Naive B cell (primary cell): ENCODE data around the gene LMO2. TPM values are rescaled to one million over a fixed set of nuclear protein-coding genes. Genes with fewer than 3 reads are reported as not detected.
"Not testable (repeated sequence)": the region's sequence is repeated elsewhere in the genome, so short reads cannot be mapped to it uniquely, and the experiment has no call there.

Source experiments
- ATAC-seq, 2 donors: fragments of 150-1000 bp; cut with Tn5 transposase; 2 replicates each; pipeline ENCODE4 v1.10.0; 2021; ENCODE audit warnings: low read depth in 2 of 2, mild to moderate bottlenecking in 2 of 2, moderate library complexity in 2 of 2
- DNase-seq: peaks from one replicate; pipeline ENCODE4 v3.0.0; 2022
- H3K27ac Mint-ChIP-seq, 6 donors: one replicate each; pipeline ENCODE4 v1.8.0; 2020 to 2022; ENCODE audit warnings: mild to moderate bottlenecking in 6 of 6, mixed read lengths in 6 of 6, moderate library complexity in 5 of 6, inconsistent platforms in 2 of 6
- H3K27me3 Mint-ChIP-seq, 3 donors: one replicate each; pipeline ENCODE4 v1.8.0; 2021 to 2022; ENCODE audit warnings: mixed read lengths in 3 of 3, mild to moderate bottlenecking in 1 of 3
- H3K36me3 Mint-ChIP-seq, 2 donors: one replicate each; pipeline ENCODE4 v1.8.0; 2020 to 2022; ENCODE audit warnings: mixed read lengths in 2 of 2, inconsistent platforms in 1 of 2, mild to moderate bottlenecking in 1 of 2
- H3K4me1 Mint-ChIP-seq, 3 donors: one replicate each; pipeline ENCODE4 v1.8.0; 2020 to 2022; ENCODE audit warnings: mixed read lengths in 3 of 3, inconsistent platforms in 1 of 3, mild to moderate bottlenecking in 1 of 3, moderate library complexity in 1 of 3
- H3K4me3 Mint-ChIP-seq, 8 donors: one replicate each; pipeline ENCODE4 v1.8.0; 2020 to 2022; ENCODE audit warnings: mild to moderate bottlenecking in 8 of 8, mixed read lengths in 8 of 8, moderate library complexity in 8 of 8, inconsistent platforms in 2 of 8
- H3K9me3 Mint-ChIP-seq, 7 donors: one replicate each; pipeline ENCODE4 v1.8.0; 2020 to 2022; ENCODE audit warnings: mixed read lengths in 7 of 7, mild to moderate bottlenecking in 5 of 7, inconsistent platforms in 2 of 7, moderate library complexity in 1 of 7
- polyA plus RNA-seq, 6 donors: library from polyadenylated mRNA; unstranded; fragments of 300-500 nt; fragmentation: Illumina TruSeq; gene quantifications; one replicate each; pipeline ENCODE4 v1.2.3, GENCODE V29; 2021; ENCODE audit warnings: low read depth in 6 of 6

LMO2 gene
- polyA plus RNA-seq, 6 donors from 2014 or later: 12.7 to 23.7 (median 16.1) TPM

DNA sequence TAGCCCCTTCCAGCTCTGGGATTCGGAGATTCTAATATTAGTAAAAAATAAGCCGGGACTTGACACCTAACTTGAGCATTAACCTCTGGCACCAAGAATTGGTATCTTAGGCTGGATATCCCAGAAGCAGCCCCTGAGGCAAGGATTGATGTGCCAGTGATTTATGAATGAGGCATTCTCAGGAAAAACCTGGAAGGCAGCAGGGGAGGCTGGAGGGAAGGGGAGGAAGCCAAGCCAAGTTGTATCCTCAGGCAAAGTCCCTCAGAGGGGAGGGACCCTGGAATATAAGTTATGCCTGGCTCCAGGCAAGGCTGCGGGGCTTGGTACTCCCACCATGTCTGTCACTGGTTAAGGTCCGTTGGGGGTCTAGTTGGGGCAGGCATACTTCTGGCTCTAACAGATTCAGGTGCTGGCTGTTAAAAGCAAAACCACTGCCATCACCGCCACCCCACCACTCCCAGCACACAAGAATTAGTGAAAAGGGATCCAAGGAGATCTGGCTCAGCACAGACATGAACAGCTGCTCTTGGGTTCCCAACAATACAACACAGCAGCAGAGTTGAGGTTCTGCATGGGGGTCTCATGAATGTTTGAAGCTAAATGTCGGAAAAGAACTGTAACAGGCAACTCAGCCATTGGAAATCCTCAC lies 29.8 kb downstream of the LMO2 start:
- H3K27ac Mint-ChIP-seq: peak overlapping the region in 1 of 6 donors; percentile 49
- no peaks in the 10 kb centered on the region for H3K9me3 Mint-ChIP-seq
- peaks cover 4 to 10% of the 10 kb centered on the region in 2 donors for H3K36me3 Mint-ChIP-seq
- no peaks in the 10 kb centered on the region for H3K27me3 Mint-ChIP-seq
- DNase-seq: no peak
- no peak overlapping the region for H3K4me3 Mint-ChIP-seq
- ATAC-seq: no peak
- H3K4me1 Mint-ChIP-seq: peaks cover 4 to 18% (median 9%) of the 10 kb centered on the region in 3 donors

DNA sequence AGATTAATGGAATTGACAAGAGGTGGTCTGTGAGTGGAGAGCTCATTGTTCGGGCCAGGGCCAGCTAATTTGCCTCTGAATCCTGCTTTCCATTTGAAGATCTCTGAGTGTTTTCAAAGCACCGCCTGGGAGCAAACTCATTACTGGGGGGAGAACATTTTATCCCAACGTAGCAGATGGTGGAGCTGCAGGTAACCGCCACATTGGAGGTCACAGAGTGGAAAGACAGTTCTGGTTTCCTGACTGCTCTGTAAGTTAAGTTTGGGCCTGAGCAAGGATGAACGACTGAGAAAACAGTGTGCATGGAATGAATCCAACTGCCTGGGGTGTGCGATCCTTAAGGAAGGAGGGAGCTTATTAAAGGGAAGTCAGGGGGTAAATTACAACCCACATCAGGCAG lies 30.5 kb downstream of the LMO2 start:
- H3K9me3 Mint-ChIP-seq: no peaks in the 10 kb centered on the region
- H3K36me3 Mint-ChIP-seq: peaks cover 4 to 10% of the 10 kb centered on the region in 2 donors
- DNase-seq (no peak), ATAC-seq (no peak)
- H3K4me1 Mint-ChIP-seq: peaks cover 0 to 13% (median 4%) of the 10 kb centered on the region in 3 donors
- H3K4me3 Mint-ChIP-seq: no peak overlapping the region
- H3K27ac Mint-ChIP-seq: peak overlapping the region in 1 of 6 donors; percentile 45
- no peaks in the 10 kb centered on the region for H3K27me3 Mint-ChIP-seq

DNA sequence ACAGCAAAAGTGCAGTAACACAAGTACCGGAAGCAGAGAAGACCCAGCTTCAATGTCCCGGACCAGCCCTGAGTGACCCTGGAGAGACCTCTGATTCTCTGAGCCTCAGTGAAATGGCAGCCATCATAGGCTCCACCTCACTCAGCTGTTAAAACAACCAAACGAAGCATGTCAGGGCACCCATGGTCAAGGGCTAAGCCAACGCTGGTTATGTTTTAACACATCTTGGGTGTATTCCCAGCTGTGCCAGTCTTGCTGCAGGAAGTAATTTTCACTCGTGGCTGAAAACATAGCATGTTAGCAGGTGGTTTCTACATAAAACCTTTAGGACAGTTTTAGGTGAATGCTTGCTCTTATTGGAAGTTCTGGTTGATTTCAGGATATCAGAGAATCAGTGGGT lies 30.9 kb downstream of the LMO2 start:
- H3K27ac Mint-ChIP-seq: no peak overlapping the region
- H3K36me3 Mint-ChIP-seq: peaks cover 4 to 10% of the 10 kb centered on the region in 2 donors
- H3K9me3 Mint-ChIP-seq: no peaks in the 10 kb centered on the region
- H3K27me3 Mint-ChIP-seq: no peaks in the 10 kb centered on the region
- peaks cover 0 to 13% (median 4%) of the 10 kb centered on the region in 3 donors for H3K4me1 Mint-ChIP-seq
- no peak overlapping the region for H3K4me3 Mint-ChIP-seq
- no peak for ATAC-seq
- DNase-seq: no peak

DNA sequence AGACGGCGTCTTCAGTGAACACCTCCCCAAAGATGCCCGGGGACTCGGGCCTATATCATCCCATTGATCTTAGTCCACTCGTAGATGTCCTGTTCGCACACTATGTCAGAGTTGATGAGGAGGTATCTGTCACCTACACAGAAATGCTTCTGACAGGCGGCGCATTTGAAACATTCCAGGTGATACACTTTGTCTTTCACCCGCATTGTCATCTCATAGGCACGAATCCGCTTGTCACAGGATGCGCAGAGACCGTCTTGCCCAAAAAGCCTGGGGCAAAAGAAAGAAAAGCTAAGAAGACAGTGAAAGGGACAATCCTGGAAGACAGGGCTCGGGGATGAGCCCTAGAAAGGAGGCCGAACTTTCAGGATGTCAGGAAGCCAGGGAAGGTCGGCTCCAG lies 32.6 kb downstream of the LMO2 start:
- ATAC-seq: no peak
- no peaks in the 10 kb centered on the region for H3K27me3 Mint-ChIP-seq
- no peak for DNase-seq
- no peak overlapping the region for H3K27ac Mint-ChIP-seq
- no peaks in the 10 kb centered on the region for H3K9me3 Mint-ChIP-seq
- H3K4me3 Mint-ChIP-seq: no peak overlapping the region
- peaks cover 0 to 12% (median 4%) of the 10 kb centered on the region in 3 donors for H3K4me1 Mint-ChIP-seq
- peaks cover 4 to 20% of the 10 kb centered on the region in 2 donors for H3K36me3 Mint-ChIP-seq

DNA sequence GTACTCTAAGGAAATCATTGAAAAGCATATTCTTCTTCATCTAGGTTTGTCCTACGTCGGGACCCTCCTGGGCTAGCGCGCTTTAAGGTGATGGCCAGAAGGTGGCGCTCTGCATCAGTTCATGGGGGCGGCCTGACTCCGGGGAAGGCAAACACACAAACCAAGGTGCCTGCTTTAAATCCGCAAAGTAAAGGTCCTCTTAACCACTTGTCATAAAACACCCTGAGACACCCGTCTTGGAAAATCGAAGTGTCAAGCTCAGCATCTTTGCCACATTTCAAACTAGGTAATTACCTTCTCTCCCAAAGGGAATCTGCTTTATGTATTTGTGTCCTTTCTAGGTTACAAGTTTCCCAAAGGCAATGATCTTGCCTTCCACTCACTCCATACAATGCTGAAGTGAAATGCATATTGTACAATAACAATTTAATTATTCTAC lies 33.9 kb downstream of the LMO2 start:
- DNase-seq: peak; percentile 69
- H3K4me1 Mint-ChIP-seq: peaks cover 0 to 8% (median 4%) of the 10 kb centered on the region in 3 donors
- H3K36me3 Mint-ChIP-seq: peaks cover 4 to 22% of the 10 kb centered on the region in 2 donors
- H3K9me3 Mint-ChIP-seq: no peaks in the 10 kb centered on the region
- no peak overlapping the region for H3K4me3 Mint-ChIP-seq
- peak; percentile 89 to 99 for ATAC-seq
- no peak overlapping the region for H3K27ac Mint-ChIP-seq
- H3K27me3 Mint-ChIP-seq: no peaks in the 10 kb centered on the region

DNA sequence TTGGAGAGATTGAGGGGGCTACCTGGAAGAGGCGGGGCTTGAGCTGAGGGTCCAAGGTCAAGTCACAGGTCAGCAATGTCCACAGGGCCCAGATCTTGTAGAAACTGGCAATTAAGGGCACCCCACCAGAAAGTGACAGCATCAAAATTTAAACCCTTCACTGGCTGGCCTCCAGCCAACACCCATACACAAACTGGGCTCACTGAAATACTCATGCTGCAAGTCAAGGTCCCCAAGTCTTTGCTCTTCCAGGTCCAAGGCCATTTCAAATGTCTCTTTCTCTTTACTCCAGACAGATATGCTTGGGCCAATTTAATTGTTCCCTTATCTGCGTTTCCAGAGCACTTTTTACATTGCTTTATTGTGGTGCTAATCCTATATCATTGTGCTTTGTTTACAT lies 36.4 kb downstream of the LMO2 start:
- H3K4me3 Mint-ChIP-seq: no peak overlapping the region
- ATAC-seq (no peak), DNase-seq (no peak)
- H3K27me3 Mint-ChIP-seq: no peaks in the 10 kb centered on the region
- H3K27ac Mint-ChIP-seq: peak overlapping the region in 1 of 6 donors; percentile 2
- H3K4me1 Mint-ChIP-seq: peaks cover 0 to 5% (median 4%) of the 10 kb centered on the region in 3 donors
- peaks cover 4 to 18% of the 10 kb centered on the region in 2 donors for H3K36me3 Mint-ChIP-seq
- H3K9me3 Mint-ChIP-seq: no peaks in the 10 kb centered on the region

DNA sequence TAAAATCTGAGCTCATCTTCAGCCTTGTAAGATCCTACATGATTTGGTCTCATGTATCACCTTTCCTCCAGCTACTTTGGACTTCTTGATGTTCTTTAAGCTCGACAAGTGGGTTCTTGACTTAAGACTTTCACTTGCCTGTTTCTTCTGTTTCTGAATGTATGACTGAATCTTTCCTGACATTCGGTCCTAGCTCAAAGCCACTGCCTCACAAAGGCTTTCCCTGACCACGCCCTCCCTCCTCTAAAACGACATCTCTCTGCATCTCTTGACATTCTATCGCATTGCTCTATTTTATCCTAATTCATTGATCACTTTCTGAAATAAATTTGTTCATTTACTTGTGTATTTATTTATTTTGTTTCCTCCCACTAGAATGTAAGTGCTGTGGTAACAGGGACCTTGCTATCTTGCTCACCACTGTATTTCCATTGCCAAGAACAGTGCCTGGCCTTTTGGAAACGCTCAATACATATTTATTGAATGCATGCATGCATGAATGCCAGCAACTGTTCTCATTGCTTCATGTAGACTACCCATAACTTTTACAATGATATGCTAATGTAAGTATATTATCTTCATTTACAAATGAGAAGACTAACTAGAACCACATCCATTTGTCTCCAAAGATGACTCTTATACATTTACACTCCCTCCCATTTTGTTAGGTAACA lies 43.0 kb downstream of the LMO2 start:
- Mint-ChIP-seq H3K4me3 (no peak overlapping the region), H3K9me3 (no peaks in the 10 kb centered on the region), H3K27ac (no peak overlapping the region), H3K4me1 (no peaks in the 10 kb centered on the region), H3K27me3 (peaks cover 0 to 5% (median 0%) of the 10 kb centered on the region in 3 donors), H3K36me3 (peaks cover 0 to 8% of the 10 kb centered on the region in 2 donors)
- DNase-seq (no peak), ATAC-seq (no peak)

DNA sequence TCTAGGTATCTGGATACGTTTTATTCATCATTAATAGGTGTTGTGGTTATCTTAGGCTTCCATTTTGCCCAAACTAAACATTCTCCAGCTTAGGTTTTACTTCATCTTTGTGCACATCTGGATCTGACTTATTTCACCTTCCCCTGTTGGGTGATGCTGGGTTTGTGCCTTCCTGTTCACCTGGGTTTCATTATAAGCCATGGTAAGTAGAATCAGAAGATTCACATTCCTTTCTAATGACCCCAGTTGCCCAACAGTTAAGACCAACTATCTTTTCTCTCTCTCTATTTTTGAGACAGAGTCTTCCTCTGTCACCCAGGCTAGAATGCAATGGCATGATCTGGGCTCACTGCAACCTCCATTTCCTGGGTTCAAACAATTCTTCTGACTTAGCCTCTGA lies 44.6 kb downstream of the LMO2 start:
- no peak for DNase-seq
- ATAC-seq: no peak
- H3K4me3 Mint-ChIP-seq: no peak overlapping the region
- peaks cover 0 to 5% (median 0%) of the 10 kb centered on the region in 3 donors for H3K27me3 Mint-ChIP-seq
- no peaks in the 10 kb centered on the region for H3K36me3 Mint-ChIP-seq
- H3K27ac Mint-ChIP-seq: no peak overlapping the region
- H3K4me1 Mint-ChIP-seq: no peaks in the 10 kb centered on the region
- no peaks in the 10 kb centered on the region for H3K9me3 Mint-ChIP-seq

DNA sequence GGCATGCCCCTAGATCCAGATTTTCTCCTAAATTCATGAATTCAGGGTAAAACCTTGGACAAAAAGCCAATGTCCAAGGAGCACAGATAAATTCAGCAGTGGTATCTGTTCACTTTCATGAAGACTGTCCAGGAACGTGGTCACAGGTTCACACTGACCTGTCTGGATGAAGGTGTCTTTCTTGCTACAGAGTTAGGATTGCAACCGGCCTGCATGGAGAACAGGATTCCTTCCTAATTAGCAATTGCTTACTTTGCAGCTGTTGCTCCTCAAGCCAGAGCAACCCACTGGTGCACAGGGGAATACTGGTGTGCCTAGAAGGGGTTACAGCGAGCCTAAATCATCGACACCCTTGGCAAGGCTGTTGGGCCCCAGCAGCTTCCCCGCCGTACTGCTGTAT lies 47.6 kb downstream of the LMO2 start:
- no peaks in the 10 kb centered on the region for H3K4me1 Mint-ChIP-seq
- H3K36me3 Mint-ChIP-seq: no peaks in the 10 kb centered on the region
- ATAC-seq (no peak), DNase-seq (no peak)
- H3K9me3 Mint-ChIP-seq: no peaks in the 10 kb centered on the region
- H3K27me3 Mint-ChIP-seq: peaks cover 8 to 20% (median 12%) of the 10 kb centered on the region in 3 donors
- H3K4me3 Mint-ChIP-seq: no peak overlapping the region
- H3K27ac Mint-ChIP-seq: no peak overlapping the region

DNA sequence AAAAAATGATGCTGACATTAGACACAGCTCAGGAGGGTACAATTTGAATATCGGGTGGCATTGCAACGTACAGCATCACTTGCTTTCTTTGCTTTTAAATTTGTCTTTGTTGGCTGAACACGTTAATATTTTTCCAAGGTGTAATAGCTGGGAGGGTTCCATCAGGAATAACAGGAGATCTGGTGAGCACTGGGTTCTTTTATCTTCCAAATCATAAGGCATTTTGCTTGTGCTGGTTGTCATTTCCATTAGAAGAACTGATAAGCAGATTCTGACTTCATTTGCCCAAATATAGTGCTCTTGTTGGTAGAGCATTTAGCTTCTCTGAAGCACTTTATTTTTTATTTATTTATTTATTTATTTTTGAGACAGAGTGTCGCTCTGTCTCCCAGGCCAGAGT lies 48.9 kb downstream of the LMO2 start:
- H3K4me3 Mint-ChIP-seq: no peak overlapping the region
- DNase-seq (no peak), ATAC-seq (no peak)
- no peaks in the 10 kb centered on the region for H3K36me3 Mint-ChIP-seq
- H3K9me3 Mint-ChIP-seq: peaks cover 0 to 2% (median 0%) of the 10 kb centered on the region in 7 donors
- H3K4me1 Mint-ChIP-seq: no peaks in the 10 kb centered on the region
- H3K27ac Mint-ChIP-seq: no peak overlapping the region
- H3K27me3 Mint-ChIP-seq: peaks cover 12 to 29% (median 16%) of the 10 kb centered on the region in 3 donors

DNA sequence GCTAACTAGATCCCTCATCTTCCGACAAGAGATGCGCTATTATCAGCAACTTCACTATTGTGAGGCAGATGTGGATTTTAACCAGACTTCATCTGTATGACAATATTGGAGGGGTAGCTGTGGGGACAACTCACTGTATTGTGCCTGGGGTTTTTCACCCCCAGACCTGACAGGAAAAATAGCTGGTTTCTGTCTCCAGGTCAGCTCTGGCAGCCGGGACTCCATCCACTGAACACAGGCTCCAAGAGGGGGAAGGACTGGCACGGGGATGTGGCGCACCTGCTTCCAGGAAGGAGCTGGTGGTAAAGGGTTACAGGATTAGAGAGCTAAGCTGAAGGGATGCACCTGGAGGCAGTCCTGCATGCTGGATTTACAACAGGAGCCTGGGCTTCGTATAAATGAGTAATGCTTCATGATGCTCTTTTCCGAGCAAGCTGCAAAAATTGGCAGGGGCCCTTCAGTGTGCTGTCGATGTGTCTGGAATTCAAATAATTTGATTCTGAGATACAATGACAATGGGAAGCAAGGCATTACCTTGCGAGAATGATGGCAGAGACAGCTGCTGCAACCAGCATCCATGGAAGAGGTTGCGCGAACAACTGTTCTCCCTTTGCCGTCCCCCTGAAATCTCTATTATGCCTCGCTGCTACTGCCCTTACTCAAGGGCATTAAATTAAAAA lies 49.5 kb downstream of the LMO2 start:
- Mint-ChIP-seq H3K9me3 (peaks cover 0 to 2% (median 0%) of the 10 kb centered on the region in 7 donors), H3K4me3 (no peak overlapping the region), H3K4me1 (no peaks in the 10 kb centered on the region), H3K27ac (peak overlapping the region in 1 of 6 donors; percentile 7), H3K36me3 (no peaks in the 10 kb centered on the region), H3K27me3 (peaks cover 13 to 26% (median 19%) of the 10 kb centered on the region in 3 donors)
- DNase-seq: no peak
- no peak for ATAC-seq

DNA sequence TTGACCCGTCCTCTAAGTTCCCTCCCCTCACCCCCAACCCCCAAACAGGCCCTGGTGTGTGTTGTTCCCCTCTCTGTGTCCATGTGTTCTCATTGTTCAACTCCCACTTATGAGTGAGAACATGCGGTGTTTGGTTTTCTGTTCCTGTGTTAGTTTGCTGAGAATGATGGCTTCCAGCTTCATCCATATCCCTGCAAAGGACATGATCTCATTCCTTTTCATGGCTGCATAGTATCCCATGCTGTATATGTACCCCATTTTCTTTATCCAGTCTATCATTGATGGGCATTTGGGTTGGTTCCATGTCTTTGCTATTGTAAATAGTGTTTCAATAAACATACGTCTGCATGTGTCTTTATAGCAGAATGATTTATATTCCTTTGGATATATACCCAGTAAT lies 53.6 kb downstream of the LMO2 start:
- ATAC-seq, H3K9me3 Mint-ChIP-seq, H3K4me1 Mint-ChIP-seq, DNase-seq, H3K4me3 Mint-ChIP-seq, H3K27ac Mint-ChIP-seq, H3K36me3 Mint-ChIP-seq: not testable (repeated sequence)
- H3K27me3 Mint-ChIP-seq: peaks cover 24 to 36% (median 31%) of the 10 kb centered on the region in 3 donors

DNA sequence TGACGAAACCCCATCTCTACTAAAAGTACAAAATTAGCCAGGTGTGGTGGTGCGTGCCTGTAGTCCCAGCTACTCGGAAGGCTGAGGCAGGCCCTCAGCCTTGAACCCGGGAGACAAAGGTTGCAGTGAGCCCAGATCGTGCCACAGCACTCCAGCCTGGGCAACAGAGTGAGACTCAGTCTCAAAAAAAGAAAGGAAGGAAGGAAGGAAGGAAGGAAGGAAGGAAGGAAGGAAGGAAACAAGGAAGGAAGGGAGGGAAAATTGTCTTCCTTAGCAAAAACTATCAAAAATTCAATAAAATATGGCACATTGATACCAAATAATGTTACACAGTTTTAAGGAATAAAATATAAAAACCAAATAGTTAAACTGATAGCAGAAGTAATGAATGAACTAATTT lies 54.5 kb downstream of the LMO2 start:
- ATAC-seq, H3K36me3 Mint-ChIP-seq, H3K4me1 Mint-ChIP-seq, H3K9me3 Mint-ChIP-seq, DNase-seq, H3K4me3 Mint-ChIP-seq, H3K27ac Mint-ChIP-seq: not testable (repeated sequence)
- peaks cover 32 to 40% (median 39%) of the 10 kb centered on the region in 3 donors for H3K27me3 Mint-ChIP-seq
